Measurements from ENCODE around the gene SUFU. TPM values are rescaled to one million over a fixed set of nuclear protein-coding genes. Genes with fewer than 3 reads are reported as not detected.

SUFU gene
- total RNA-seq, 2 donors from 2014 or later = 3.1 to 6.6 TPM

- WGBS, 2 donors = 82 to 87% methylated on average over 4 of the region's 4 CpGs
- peaks cover 0 to 2% of the 10 kb centered on the region in 2 donors for H3K36me3 ChIP-seq (replicated peaks in 1 of 2; ENCODE audit: insufficient read depth in 1 of 2, low read depth in 2 of 2)
- peaks cover 13% of the 10 kb centered on the region for H3K4me1 ChIP-seq
- no peak overlapping the region for H3K4me3 ChIP-seq
- TF ChIP-seq CTCF (IDR thresholded peaks at IDR 0.05) (no peak), POLR2A (IDR thresholded peaks at IDR 0.05) (no peak)
- intact Hi-C loops (cut with DNase I) = no loop called here
- ATAC-seq (no peak), DNase-seq (no peak)
- no peak overlapping the region for H3K27ac ChIP-seq
- H3K27me3 ChIP-seq = no peaks in the 10 kb centered on the region
- H3K9me3 ChIP-seq = no peaks in the 10 kb centered on the region
Measured at GRCh38 chr10:102682981-102683380, 179.2 kb downstream of the SUFU start.

Small RNA genes within 50 kb of the gene (small RNA-seq; reads per million reads assigned to genes)
- not detected for gene RNU6-43P

Other genes starting within 250 kb of the SUFU start
- 10 to 100 TPM; 17.9 to 30.0 TPM for gene NFKB2, start 108.3 kb upstream of the SUFU start, total RNA-seq
- 1 to 10 TPM; 2.6 to 5.3 TPM for gene PSD, start 85.2 kb upstream of the SUFU start, total RNA-seq
- gene FBXL15, start 83.1 kb upstream of the SUFU start, total RNA-seq = 10 to 100 TPM; 12.7 to 38.6 TPM
- 10 to 100 TPM; 30.3 to 35.5 TPM for gene CUEDC2, start 71.4 kb upstream of the SUFU start, total RNA-seq
- 1 to 10 TPM in 1 of 2 donors, under 1 TPM in 1; 0.66 to 4.2 TPM for gene C10orf95, start 52.4 kb upstream of the SUFU start, total RNA-seq
- gene ACTR1A, start 1.3 kb upstream of the SUFU start, total RNA-seq = 10 to 100 TPM; 35.5 to 55.0 TPM
- gene TRIM8, start 140.5 kb downstream of the SUFU start, total RNA-seq = 100 to 1,000 TPM; 121 to 156 TPM
- gene ARL3, start 210.4 kb downstream of the SUFU start, total RNA-seq = 1 to 10 TPM; 1.8 to 4.0 TPM
- gene SFXN2, start 210.7 kb downstream of the SUFU start, total RNA-seq = 1 to 10 TPM; 2.1 to 7.3 TPM
- 10 to 100 TPM; 30.6 to 55.4 TPM for gene WBP1L, start 240.0 kb downstream of the SUFU start, total RNA-seq